ENCODE measurements around the gene CAMK2D. TPM values are rescaled to one million over a fixed set of nuclear protein-coding genes. Genes with fewer than 3 reads are reported as not detected.

The CAMK2D gene
- total RNA-seq, 1 donor from 2014 or later, result 57.6 TPM

DNA sequence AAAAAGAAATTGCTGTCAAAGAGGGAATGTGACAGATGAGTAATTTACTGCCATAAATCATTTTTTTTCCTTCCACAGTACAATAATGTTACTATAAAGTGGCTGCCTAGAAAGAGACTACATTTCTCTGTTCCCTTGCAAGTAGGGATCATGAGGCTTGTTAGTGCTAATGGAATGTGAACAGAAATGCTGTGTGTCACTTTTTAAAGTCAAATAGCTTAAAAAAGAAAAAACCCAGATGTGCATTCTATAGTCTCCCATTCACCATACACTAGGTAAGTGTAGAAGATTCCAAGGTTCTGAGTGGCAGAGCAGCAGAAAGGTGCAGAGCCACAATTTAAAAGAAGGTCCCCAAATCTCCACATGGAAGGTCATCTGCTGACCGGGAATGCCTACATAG, 328.4 kb downstream of the CAMK2D start:
- Mint-ChIP-seq H3K4me3 (no peak overlapping the region), H3K9me3 (peaks cover 14% of the 10 kb centered on the region), H3K27me3 (no peaks in the 10 kb centered on the region), H3K36me3 (no peaks in the 10 kb centered on the region), H3K27ac (no peak overlapping the region), H3K4me1 (ENCODE audit: unreplicated experiment) (peaks cover 9% of the 10 kb centered on the region)
- DNase-seq (ENCODE audit: extremely low spot score, unreplicated experiment), result no peak
- TF ChIP-seq, protein P1, sequence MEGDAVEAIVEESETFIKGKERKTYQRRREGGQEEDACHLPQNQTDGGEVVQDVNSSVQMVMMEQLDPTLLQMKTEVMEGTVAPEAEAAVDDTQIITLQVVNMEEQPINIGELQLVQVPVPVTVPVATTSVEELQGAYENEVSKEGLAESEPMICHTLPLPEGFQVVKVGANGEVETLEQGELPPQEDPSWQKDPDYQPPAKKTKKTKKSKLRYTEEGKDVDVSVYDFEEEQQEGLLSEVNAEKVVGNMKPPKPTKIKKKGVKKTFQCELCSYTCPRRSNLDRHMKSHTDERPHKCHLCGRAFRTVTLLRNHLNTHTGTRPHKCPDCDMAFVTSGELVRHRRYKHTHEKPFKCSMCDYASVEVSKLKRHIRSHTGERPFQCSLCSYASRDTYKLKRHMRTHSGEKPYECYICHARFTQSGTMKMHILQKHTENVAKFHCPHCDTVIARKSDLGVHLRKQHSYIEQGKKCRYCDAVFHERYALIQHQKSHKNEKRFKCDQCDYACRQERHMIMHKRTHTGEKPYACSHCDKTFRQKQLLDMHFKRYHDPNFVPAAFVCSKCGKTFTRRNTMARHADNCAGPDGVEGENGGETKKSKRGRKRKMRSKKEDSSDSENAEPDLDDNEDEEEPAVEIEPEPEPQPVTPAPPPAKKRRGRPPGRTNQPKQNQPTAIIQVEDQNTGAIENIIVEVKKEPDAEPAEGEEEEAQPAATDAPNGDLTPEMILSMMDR (conservative IDR thresholded peaks at IDR 0.05), result no peak

GRCh38 chr4:113423631-113424030, 337.9 kb downstream of the CAMK2D start:
- no peaks in the 10 kb centered on the region for H3K27me3 Mint-ChIP-seq
- no peak overlapping the region for H3K4me3 Mint-ChIP-seq
- no peak for DNase-seq (ENCODE audit: extremely low spot score, unreplicated experiment)
- no peaks in the 10 kb centered on the region for H3K9me3 Mint-ChIP-seq
- no peak overlapping the region for H3K27ac Mint-ChIP-seq
- H3K4me1 Mint-ChIP-seq (ENCODE audit: unreplicated experiment), result no peaks in the 10 kb centered on the region
- TF ChIP-seq, protein P1 (conservative IDR thresholded peaks at IDR 0.05), result no peak
- H3K36me3 Mint-ChIP-seq, result no peaks in the 10 kb centered on the region

GRCh38 chr4:113420938-113421337, 340.6 kb downstream of the CAMK2D start:
- Mint-ChIP-seq H3K27me3 (no peaks in the 10 kb centered on the region), H3K27ac (no peak overlapping the region), H3K4me1 (ENCODE audit: unreplicated experiment) (no peaks in the 10 kb centered on the region), H3K4me3 (no peak overlapping the region), H3K36me3 (no peaks in the 10 kb centered on the region), H3K9me3 (no peaks in the 10 kb centered on the region)
- TF ChIP-seq, protein P1 (conservative IDR thresholded peaks at IDR 0.05), result no peak
- no peak for DNase-seq (ENCODE audit: extremely low spot score, unreplicated experiment)

- Mint-ChIP-seq H3K4me3 (no peak overlapping the region), H3K4me1 (ENCODE audit: unreplicated experiment) (no peaks in the 10 kb centered on the region), H3K9me3 (no peaks in the 10 kb centered on the region), H3K27me3 (no peaks in the 10 kb centered on the region), H3K36me3 (no peaks in the 10 kb centered on the region), H3K27ac (no peak overlapping the region)
- DNase-seq (ENCODE audit: extremely low spot score, unreplicated experiment), result no peak
- TF ChIP-seq, protein P1 (conservative IDR thresholded peaks at IDR 0.05), result no peak
Measured at GRCh38 chr4:113419631-113420030, 341.9 kb downstream of the CAMK2D start.

DNA sequence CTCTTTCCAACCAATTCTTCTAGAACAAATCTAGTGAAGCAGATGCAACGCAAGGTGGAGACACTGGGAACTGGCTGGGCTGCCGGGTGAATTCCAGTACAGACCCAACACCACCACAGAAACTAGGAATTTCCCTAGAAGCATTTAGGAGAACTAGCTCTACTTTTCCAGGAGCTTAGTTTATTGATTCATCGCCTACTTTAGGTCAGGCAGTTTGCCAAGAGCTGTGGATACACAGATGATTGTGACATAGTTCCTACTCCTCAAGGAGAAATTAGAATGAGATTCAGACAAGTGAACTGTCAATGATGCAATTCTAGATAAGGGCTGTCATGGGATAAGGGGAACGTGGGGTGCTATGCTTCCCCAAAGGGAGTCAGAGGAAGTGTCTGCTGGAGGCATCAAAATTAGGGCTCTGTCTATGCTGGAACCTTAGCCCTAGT, 350.0 kb downstream of the CAMK2D start:
- H3K4me3 Mint-ChIP-seq, result no peak overlapping the region
- H3K27me3 Mint-ChIP-seq, result no peaks in the 10 kb centered on the region
- H3K4me1 Mint-ChIP-seq (ENCODE audit: unreplicated experiment), result no peaks in the 10 kb centered on the region
- H3K9me3 Mint-ChIP-seq, result no peaks in the 10 kb centered on the region
- no peak for DNase-seq (ENCODE audit: extremely low spot score, unreplicated experiment)
- no peaks in the 10 kb centered on the region for H3K36me3 Mint-ChIP-seq
- TF ChIP-seq, protein P1 (conservative IDR thresholded peaks at IDR 0.05), result no peak
- H3K27ac Mint-ChIP-seq, result no peak overlapping the region

DNA sequence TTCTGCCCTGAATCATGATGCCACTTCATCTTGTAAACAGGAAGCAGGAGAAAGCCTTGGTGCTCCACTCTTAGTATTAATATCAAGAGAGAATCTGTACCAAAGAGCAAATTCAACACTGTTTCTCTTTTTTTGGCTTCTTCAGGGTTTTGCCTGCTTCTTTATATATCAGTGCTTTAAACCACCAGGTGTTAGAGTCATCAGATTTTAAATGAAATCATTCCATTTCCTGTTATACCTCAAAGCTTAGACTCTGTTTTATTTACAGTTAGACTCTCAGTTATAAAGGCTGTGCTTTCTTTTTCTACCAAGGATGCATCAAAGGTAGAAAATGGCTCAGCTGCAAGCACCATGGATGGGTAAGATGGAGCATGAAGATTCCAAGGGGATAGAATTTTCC, 350.9 kb downstream of the CAMK2D start:
- no peak overlapping the region for H3K27ac Mint-ChIP-seq
- TF ChIP-seq, protein P1 (conservative IDR thresholded peaks at IDR 0.05), result no peak

More for the DNA sequence above, 350.9 kb downstream of the CAMK2D start:
- no peak for DNase-seq (ENCODE audit: extremely low spot score, unreplicated experiment)
- Mint-ChIP-seq H3K4me1 (ENCODE audit: unreplicated experiment) (no peaks in the 10 kb centered on the region), H3K27me3 (no peaks in the 10 kb centered on the region), H3K36me3 (no peaks in the 10 kb centered on the region), H3K9me3 (no peaks in the 10 kb centered on the region), H3K4me3 (no peak overlapping the region)
